ENCODE measurements around the gene U2AF2. TPM values are rescaled to one million over a fixed set of nuclear protein-coding genes. Genes with fewer than 3 reads are reported as not detected.
A peak's percentile ranks its signal among the peaks of the same experiment; 100 is the strongest.

Gene U2AF2
- total and polyA plus RNA-seq, 2 experiments from 2014 or later: 73.1 to 233 TPM

- H3K27ac ChIP-seq (ENCODE audit: low read depth): no peak overlapping the region
- Mint-ChIP-seq H3K4me1 (peaks cover 13% of the 10 kb centered on the region; the same call in 2 of the 3 replicates), H3K36me3 (ENCODE audit: low read depth) (peaks cover 34% of the 10 kb centered on the region), H3K9me3 (peaks cover 1% of the 10 kb centered on the region; the same call in 1 of the 3 replicates), H3K4me3 (peak overlapping the region; percentile 79), H3K27ac (peak overlapping the region; percentile 98; the same call in 1 of the 2 replicates), H3K27me3 (ENCODE audit: insufficient read depth, low read depth, poor library complexity) (peaks cover 20% of the 10 kb centered on the region)
- H3K27me3 ChIP-seq (ENCODE audit: insufficient read depth): 0 out of 2 replicates have a peak, but pooled peaks cover 5% of the 10 kb centered on the region
- H3K4me3 ChIP-seq: peak overlapping the region; percentile 35; the same call in 1 of the 2 replicates
- H3F3A ChIP-seq (replicated peaks; ENCODE audit: low read depth): peaks cover 12% of the 10 kb centered on the region
- no peaks in the 10 kb centered on the region; the same call in 1 of the 2 replicates for H3K4me1 ChIP-seq (ENCODE audit: insufficient read depth)
- H4K20me1 ChIP-seq (replicated peaks; ENCODE audit: insufficient read depth): peaks cover 5% of the 10 kb centered on the region
- no peak overlapping the region for H2AFZ ChIP-seq
- H3K9me2 ChIP-seq (ENCODE audit: insufficient read depth): no peaks in the 10 kb centered on the region
- DNase-seq (ENCODE audit: low spot score) (no peak), ATAC-seq (no peak)
- TF ChIP-seq POLR2AphosphoS5 (IDR thresholded peaks at IDR 0.05; ENCODE audit: low read depth) (no peak), ZNF331 (CRISPR knock-in tag; IDR thresholded peaks at IDR 0.05; ENCODE audit: low read depth) (no peak)
- no peaks in the 10 kb centered on the region for H3K36me3 ChIP-seq (ENCODE audit: insufficient read depth)
- peaks cover 9% of the 10 kb centered on the region for H3K79me2 ChIP-seq (replicated peaks; ENCODE audit: insufficient read depth)
- peak overlapping the region; percentile 19; the same call in 1 of the 2 replicates for H3K4me2 ChIP-seq
Measured at GRCh38 chr19:55623561-55623960, 31.3 kb upstream of the U2AF2 start.

GRCh38 chr19:55624109-55625003 lies 30.5 kb upstream of the U2AF2 start, which contains the start of gene ZNF784:
Gene ZNF784 (minus strand): TSS chr19:55624566. CDS start chr19:55624561, 5 bp downstream.
- Mint-ChIP-seq H3K27me3 (ENCODE audit: insufficient read depth, low read depth, poor library complexity) (peaks cover 20% of the 10 kb centered on the region), H3K36me3 (ENCODE audit: low read depth) (peaks cover 30% of the 10 kb centered on the region), H3K27ac (peak within 1 kb of the TSS; percentile 98), H3K9me3 (no peaks in the 10 kb centered on the region; the same call in 2 of the 3 replicates), H3K4me1 (peaks cover 13% of the 10 kb centered on the region; the same call in 2 of the 3 replicates), H3K4me3 (peak within 1 kb of the TSS; percentile 79)
- Histone ChIP-seq H4K20me1 (replicated peaks; ENCODE audit: insufficient read depth) (peaks cover 5% of the 10 kb centered on the region), H3K27ac (ENCODE audit: low read depth) (peak within 1 kb of the TSS; percentile 97), H3K79me2 (replicated peaks; ENCODE audit: insufficient read depth) (peaks cover 9% of the 10 kb centered on the region), H3K4me1 (ENCODE audit: insufficient read depth) (no peaks in the 10 kb centered on the region; the same call in 1 of the 2 replicates), H3K4me3 (peak within 1 kb of the TSS; percentile 69), H3F3A (replicated peaks; ENCODE audit: low read depth) (peaks cover 12% of the 10 kb centered on the region), H3K4me2 (peak within 1 kb of the TSS; percentile 68), H2AFZ (peak within 1 kb of the TSS; percentile 97; the same call in 1 of the 2 replicates), H3K9me2 (ENCODE audit: insufficient read depth) (no peaks in the 10 kb centered on the region), H3K27me3 (ENCODE audit: insufficient read depth) (0 out of 2 replicates have a peak, but pooled peaks cover 5% of the 10 kb centered on the region), H3K36me3 (ENCODE audit: insufficient read depth) (no peaks in the 10 kb centered on the region)
- TF ChIP-seq NANOG (IDR thresholded peaks at IDR 0.05; ENCODE audit: borderline replicate concordance) (no peak), POLR2AphosphoS5 (IDR thresholded peaks at IDR 0.05; ENCODE audit: low read depth) (peak; percentile 84)
- ATAC-seq: peak; percentile 95
- peak; percentile 96 for DNase-seq (ENCODE audit: low spot score)

- H3K79me2 ChIP-seq (replicated peaks; ENCODE audit: insufficient read depth): peaks cover 9% of the 10 kb centered on the region
- H3K9me2 ChIP-seq (ENCODE audit: insufficient read depth): no peaks in the 10 kb centered on the region
- peak overlapping the region; percentile 79 for H3K4me3 Mint-ChIP-seq
- H3K4me3 ChIP-seq: peak overlapping the region; percentile 69
- H3K4me1 ChIP-seq (ENCODE audit: insufficient read depth): no peaks in the 10 kb centered on the region; the same call in 1 of the 2 replicates
- H3F3A ChIP-seq (replicated peaks; ENCODE audit: low read depth): peaks cover 12% of the 10 kb centered on the region
- H3K27ac Mint-ChIP-seq: peak overlapping the region; percentile 84
- H3K4me2 ChIP-seq: peak overlapping the region; percentile 68
- H3K4me1 Mint-ChIP-seq: peaks cover 13% of the 10 kb centered on the region; the same call in 2 of the 3 replicates
- no peak for ATAC-seq
- 0 out of 2 replicates have a peak, but pooled peaks cover 5% of the 10 kb centered on the region for H3K27me3 ChIP-seq (ENCODE audit: insufficient read depth)
- H3K27ac ChIP-seq (ENCODE audit: low read depth): peak overlapping the region; percentile 84; the same call in 1 of the 2 replicates
- no peaks in the 10 kb centered on the region for H3K36me3 ChIP-seq (ENCODE audit: insufficient read depth)
- H2AFZ ChIP-seq: peak overlapping the region; percentile 97; the same call in 1 of the 2 replicates
- peak; percentile 9 for DNase-seq (ENCODE audit: low spot score)
- H4K20me1 ChIP-seq (replicated peaks; ENCODE audit: insufficient read depth): peaks cover 5% of the 10 kb centered on the region
- H3K9me3 Mint-ChIP-seq: no peaks in the 10 kb centered on the region; the same call in 2 of the 3 replicates
- H3K27me3 Mint-ChIP-seq (ENCODE audit: insufficient read depth, low read depth, poor library complexity): peaks cover 16% of the 10 kb centered on the region
- H3K36me3 Mint-ChIP-seq (ENCODE audit: low read depth): peaks cover 24% of the 10 kb centered on the region
- TF ChIP-seq ZNF331 (CRISPR knock-in tag; IDR thresholded peaks at IDR 0.05; ENCODE audit: low read depth) (no peak), CTCF (conservative IDR thresholded peaks at IDR 0.05; ENCODE audit: low read depth in 2 of 2) (no peak), ETS1 (IDR thresholded peaks at IDR 0.05) (no peak), POLR2AphosphoS5 (IDR thresholded peaks at IDR 0.05; ENCODE audit: low read depth) (no peak), STAT1 (IDR thresholded peaks at IDR 0.05; ENCODE audit: unreplicated experiment) (no peak), EZH2 (IDR thresholded peaks at IDR 0.05; ENCODE audit: low read depth, unreplicated experiment) (no peak), ZNF114 (CRISPR knock-in tag; IDR thresholded peaks at IDR 0.05) (no peak)
Measured at GRCh38 chr19:55625004-55625326, 29.9 kb upstream of the U2AF2 start.

Measured in GM23338 (cell line).